Peyer's patch (tissue), 4 donors: ENCODE measurements around the gene MAPK6. TPM values are rescaled to one million over a fixed set of nuclear protein-coding genes. Genes with fewer than 3 reads are reported as not detected.
A peak's percentile ranks its signal among the peaks of the same experiment; 100 is the strongest.

ENCODE experiments used
- DNase-seq, 3 donors: peaks; one replicate each; pipeline ENCODE4 v3.0.0-alpha.2; 2017 to 2019
- H3K27ac ChIP-seq, 4 donors: fragments of 200-600 bp; sonication (generic); one replicate each; pipeline ENCODE4 v1.5.1; 2016 to 2019
- H3K27me3 ChIP-seq, 2 donors: fragments of 200-600 bp; sonication (generic); one replicate each; pipeline ENCODE4 v1.5.1; 2019
- H3K36me3 ChIP-seq, 3 donors: fragments of 200-600 bp; sonication (generic); one replicate each; pipeline ENCODE4 v1.5.1; 2016 to 2019
- H3K4me1 ChIP-seq, 4 donors: fragments of 200-600 bp; sonication (generic); one replicate each; pipeline ENCODE4 v1.5.1; 2016 to 2019
- H3K4me3 ChIP-seq, 4 donors: fragments of 200-600 bp; sonication (generic); 1 replicate in 3 of 4; 2 replicates in 1 of 4; pipeline ENCODE4 v1.5.1; 2016 to 2019; ENCODE audit warnings: mild to moderate bottlenecking in 1 of 4
- H3K9me3 ChIP-seq, 4 donors: fragments of 200-600 bp; sonication (generic); one replicate each; pipeline ENCODE4 v1.5.1; 2016 to 2019; ENCODE audit warnings: mild to moderate bottlenecking in 1 of 4
- CTCF ChIP-seq, 6 experiments: fragments of 450-650 bp in 4 of 6; fragments of 200-600 bp in 2 of 6; sonication (generic) in 1 of 6; IDR thresholded peaks; one replicate each; pipeline ENCODE4 v1.5.1; 2017 to 2019; ENCODE audit warnings: antibody characterized with exemption in 6 of 6, mild to moderate bottlenecking in 3 of 6, moderate library complexity in 1 of 6
- POLR2A ChIP-seq, 2 donors: fragments of 450-650 bp; IDR thresholded peaks; one replicate each; pipeline ENCODE4 v1.5.1; 2017; ENCODE audit warnings: antibody characterized with exemption in 2 of 2, mild to moderate bottlenecking in 2 of 2, moderate library complexity in 2 of 2
- total RNA-seq, 4 donors: library from RNA; depleted of rRNA; stranded (reverse); fragments of >200 nt; gene quantifications; one replicate each; pipeline ENCODE4 v1.1.0, GENCODE V29; 2016

Gene MAPK6
- total RNA-seq = 100 to 1,000 TPM in 1 of 4 donors, 10 to 100 TPM in 3; 41.3 to 112 (median 72.3) TPM

DNA sequence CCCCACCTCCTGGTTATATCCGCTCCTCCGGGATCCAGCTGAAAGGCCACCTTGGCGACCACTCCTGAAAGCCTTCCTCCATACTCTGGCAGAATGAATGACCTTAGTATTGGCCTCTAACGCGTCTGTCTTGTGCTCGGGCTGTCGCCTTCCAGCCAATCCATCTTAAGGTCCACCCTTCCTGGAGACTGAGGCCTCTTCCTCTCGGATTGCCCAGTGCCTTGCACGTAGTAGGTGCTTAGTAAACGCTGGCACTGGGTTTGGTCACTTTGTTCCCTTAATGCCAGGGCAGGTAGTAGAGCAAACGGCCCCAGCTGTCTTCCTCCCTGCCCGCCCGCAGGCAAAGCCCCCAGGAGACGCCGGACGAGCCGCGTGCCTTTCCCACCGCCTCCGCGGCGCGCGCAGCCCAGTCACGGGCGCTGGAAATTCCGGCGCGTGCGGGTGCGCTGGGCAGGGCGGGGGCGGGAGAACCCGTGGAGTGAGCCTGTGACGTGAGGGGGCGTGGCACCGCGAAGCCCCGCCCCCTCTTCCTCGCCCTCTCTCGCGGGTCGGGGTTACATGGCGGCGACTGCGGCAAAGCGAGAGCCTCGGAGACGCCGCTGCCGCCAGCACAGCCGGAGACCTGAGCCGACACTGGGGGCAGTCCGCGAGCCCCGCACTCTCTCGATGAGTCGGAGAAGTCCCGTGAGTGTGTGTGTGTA lies at the start of gene MAPK6:
MAPK6 (plus strand) TSS at position 527 of the 701 bp plus-strand sequence. CDS start 27,242 bp downstream, outside the sequence.
- peak; percentile 92 to 97 (median 95) for DNase-seq

GRCh38 chr15:51969728-51970127 lies 49.3 kb upstream of the MAPK6 start:
- Histone ChIP-seq H3K27me3 (no peaks in the 10 kb centered on the region), H3K4me1 (peaks cover 0 to 16% (median 8%) of the 10 kb centered on the region in 4 donors), H3K36me3 (peaks cover 0 to 6% (median 0%) of the 10 kb centered on the region in 3 donors), H3K27ac (no peak overlapping the region), H3K9me3 (peaks cover 0 to 9% (median 0%) of the 10 kb centered on the region in 4 donors), H3K4me3 (no peak overlapping the region)
- TF ChIP-seq POLR2A (IDR thresholded peaks at IDR 0.05) (no peak), CTCF (IDR thresholded peaks at IDR 0.05) (no peak)
- no peak for DNase-seq

More for the DNA sequence above, at the start of gene MAPK6:
- no peaks in the 10 kb centered on the region for H3K36me3 ChIP-seq
- peak within 1 kb of the TSS; percentile 54 to 86 (median 77) for H3K4me3 ChIP-seq
- no peaks in the 10 kb centered on the region for H3K27me3 ChIP-seq
- no peaks in the 10 kb centered on the region for H3K9me3 ChIP-seq
- H3K27ac ChIP-seq = peak within 1 kb of the TSS; percentile 90 to 98 (median 92)
- TF ChIP-seq POLR2A (IDR thresholded peaks at IDR 0.05) (peak; percentile 90 to 96), CTCF (IDR thresholded peaks at IDR 0.05) (peak in 2 of 6 experiments; percentile 5 to 7)
- H3K4me1 ChIP-seq = peaks cover 0 to 9% (median 2%) of the 10 kb centered on the region in 4 donors

GRCh38 chr15:51970132-51970817 lies 48.7 kb upstream of the MAPK6 start:
- H3K4me3 ChIP-seq = peak overlapping the region in 2 of 4 donors; percentile 66 to 94
- H3K27ac ChIP-seq = no peak overlapping the region
- no peaks in the 10 kb centered on the region for H3K27me3 ChIP-seq
- no peak for DNase-seq
- H3K4me1 ChIP-seq = peaks cover 0 to 16% (median 8%) of the 10 kb centered on the region in 4 donors
- peaks cover 0 to 9% (median 0%) of the 10 kb centered on the region in 4 donors for H3K9me3 ChIP-seq
- H3K36me3 ChIP-seq = peaks cover 0 to under 1% (median 0%) of the 10 kb centered on the region in 3 donors
- TF ChIP-seq POLR2A (IDR thresholded peaks at IDR 0.05) (no peak), CTCF (IDR thresholded peaks at IDR 0.05) (no peak)

DNA sequence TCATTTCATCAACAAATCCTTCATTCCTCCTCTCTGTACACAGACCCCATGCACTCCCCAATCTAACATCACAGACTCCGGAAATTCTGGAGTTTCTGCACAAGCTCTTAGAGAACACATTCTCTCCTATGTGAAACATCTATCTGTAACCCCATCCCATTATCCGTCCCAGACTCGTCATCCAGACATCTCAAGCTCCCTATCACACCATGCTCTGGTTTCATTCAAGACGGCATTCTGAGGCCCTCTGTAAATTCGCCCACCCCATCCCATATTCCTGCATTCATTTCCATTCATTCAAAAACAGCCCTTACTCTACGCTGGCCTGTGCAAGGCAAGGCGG lies 48.0 kb upstream of the MAPK6 start:
- peak overlapping the region; percentile 65 to 94 (median 72) for H3K4me3 ChIP-seq
- H3K4me1 ChIP-seq = peaks cover 0 to 16% (median 8%) of the 10 kb centered on the region in 4 donors
- no peaks in the 10 kb centered on the region for H3K27me3 ChIP-seq
- H3K9me3 ChIP-seq = peaks cover 0 to 9% (median 0%) of the 10 kb centered on the region in 4 donors
- no peak for DNase-seq
- peak overlapping the region; percentile 80 to 92 (median 90) for H3K27ac ChIP-seq
- no peaks in the 10 kb centered on the region for H3K36me3 ChIP-seq
- no peak for TF ChIP-seq CTCF (IDR thresholded peaks at IDR 0.05)
- no peak for TF ChIP-seq POLR2A (IDR thresholded peaks at IDR 0.05)

- no peaks in the 10 kb centered on the region for H3K36me3 ChIP-seq
- TF ChIP-seq POLR2A (IDR thresholded peaks at IDR 0.05) (peak; percentile 40 to 55), CTCF (IDR thresholded peaks at IDR 0.05) (peak in 5 of 6 experiments; percentile 10 to 53 (median 51))
- peaks cover 0 to 16% (median 8%) of the 10 kb centered on the region in 4 donors for H3K4me1 ChIP-seq
- DNase-seq = peak; percentile 86 to 97 (median 93)
- H3K27ac ChIP-seq = peak within 1 kb of the TSS; percentile 80 to 92 (median 90)
- peaks cover 0 to 9% (median 0%) of the 10 kb centered on the region in 4 donors for H3K9me3 ChIP-seq
- no peaks in the 10 kb centered on the region for H3K27me3 ChIP-seq
- peak within 1 kb of the TSS; percentile 65 to 94 (median 72) for H3K4me3 ChIP-seq
These were observed 47.5 kb upstream of the MAPK6 start, which contains the start of gene LEO1 for GRCh38 chr15:51971375-51972133. TSS of gene LEO1 (minus strand) at chr15:51971778. CDS start at chr15:51971745, 33 bp downstream.
